Ureter (tissue), 1 donor: Measurements from ENCODE around the gene NRG3. TPM values are rescaled to one million over a fixed set of nuclear protein-coding genes. Genes with fewer than 3 reads are reported as not detected.

ENCODE experiments used
- DNase-seq: peaks from one replicate; pipeline ENCODE4 v3.0.0-alpha.2; 2020; ENCODE audit warnings: low spot score
- total RNA-seq: library from RNA; stranded (reverse); gene quantifications from one replicate; pipeline ENCODE4 v1.2.4, GENCODE V29; 2023
- donor health status: DM: yes; HTN: yes; CAD: no.

Gene NRG3
- total RNA-seq, 1 donor from 2014 or later = 0.57 TPM

- no peak for DNase-seq
Measured at GRCh38 chr10:82815680-82816079, 940.7 kb downstream of the NRG3 start.

GRCh38 chr10:82817676-82818422, 942.9 kb downstream of the NRG3 start:
- no peak for DNase-seq

GRCh38 chr10:82821043-82821442, 946.0 kb downstream of the NRG3 start:
- DNase-seq = no peak

DNA sequence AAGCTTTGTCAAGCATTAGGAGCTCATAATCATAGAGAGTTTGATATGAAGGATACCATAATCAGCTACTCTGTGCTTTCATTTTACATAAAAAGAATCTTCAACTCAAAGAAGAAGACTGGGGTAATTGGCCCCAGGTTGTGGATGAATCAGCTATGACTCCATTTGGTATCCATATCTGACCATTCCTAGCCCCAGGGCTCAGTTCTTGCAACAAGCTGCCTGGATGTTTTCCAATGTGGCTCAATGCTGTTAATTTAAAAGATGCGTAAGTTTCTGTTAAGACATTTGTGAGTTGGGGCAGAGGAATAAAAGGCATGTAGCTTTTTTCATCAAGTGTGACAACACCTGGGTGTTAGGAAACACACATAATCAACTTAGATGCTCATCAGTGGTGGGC, 951.1 kb downstream of the NRG3 start:
- DNase-seq = no peak

GRCh38 chr10:82827901-82828300, 952.9 kb downstream of the NRG3 start:
- DNase-seq = no peak

- no peak for DNase-seq
Measured at GRCh38 chr10:82847242-82847641, 972.2 kb downstream of the NRG3 start.

DNA sequence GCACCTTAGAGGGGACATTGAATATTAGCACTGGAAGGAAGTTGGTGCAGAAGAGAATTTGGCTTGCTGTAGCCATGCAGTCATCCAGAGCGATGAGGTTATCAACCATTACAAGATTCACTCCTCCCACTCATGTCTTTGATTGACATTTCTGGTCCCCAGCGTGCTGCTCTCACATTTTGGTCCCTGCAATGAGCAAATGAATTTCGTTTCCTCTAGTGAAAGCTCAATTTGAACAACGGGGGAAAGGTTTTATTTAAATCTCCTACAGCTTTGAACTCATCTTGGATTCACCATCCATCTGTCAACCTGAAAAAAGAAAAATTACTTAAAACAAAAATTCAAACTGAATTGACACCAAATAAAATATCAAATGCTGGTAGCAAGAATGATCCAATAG, 975.2 kb downstream of the NRG3 start:
- DNase-seq = no peak

GRCh38 chr10:82856957-82857613, 982.1 kb downstream of the NRG3 start:
- no peak for DNase-seq

- DNase-seq = no peak
Measured at GRCh38 chr10:82861889-82862288, 986.9 kb downstream of the NRG3 start.

DNA sequence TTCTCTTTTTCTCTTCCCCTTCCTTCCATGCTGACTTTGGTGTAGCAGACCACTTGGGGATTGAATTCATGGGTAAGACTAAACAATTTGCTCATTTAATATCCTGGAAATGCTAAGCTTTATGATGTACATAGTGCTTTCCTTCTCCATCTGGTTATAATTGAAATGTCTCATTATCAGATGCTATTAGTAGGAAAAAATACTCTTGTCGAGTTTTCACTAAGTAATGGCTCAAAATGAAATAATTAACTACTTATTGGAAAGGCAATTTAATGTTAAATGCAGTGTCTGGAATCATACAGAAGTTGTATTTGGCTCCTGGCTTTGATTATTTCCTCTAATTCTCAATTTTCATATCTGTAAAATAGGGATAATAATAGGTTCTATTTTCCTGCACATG, 990.4 kb downstream of the NRG3 start:
- no peak for DNase-seq

DNA sequence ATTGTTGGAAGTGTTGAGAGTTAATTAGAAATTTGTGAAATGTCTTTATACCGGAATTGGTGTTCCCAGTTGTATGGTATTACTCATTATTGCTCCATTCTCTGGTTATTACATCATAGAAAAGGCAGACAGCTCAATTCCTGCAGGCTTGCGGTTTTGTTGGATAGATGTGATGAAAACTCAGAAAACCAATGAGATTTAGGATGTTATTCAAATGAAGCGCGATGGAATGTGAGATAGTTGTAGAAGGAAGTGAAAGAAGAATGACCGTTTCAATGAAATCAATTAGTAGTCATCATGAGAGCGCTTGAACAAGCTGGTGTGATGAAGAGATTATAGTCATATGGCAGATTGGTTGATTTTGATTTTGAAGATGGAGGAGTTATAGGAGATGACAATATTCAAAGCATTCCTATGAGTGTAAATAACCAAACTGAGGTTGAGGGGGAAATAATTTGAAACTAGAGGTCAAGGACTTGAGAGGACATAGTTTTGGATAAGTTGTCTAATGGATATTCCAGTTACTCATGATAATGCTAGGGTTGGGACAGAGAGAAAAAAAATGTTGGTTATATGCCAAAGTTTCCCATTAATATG, 991.5 kb downstream of the NRG3 start:
- DNase-seq = no peak

DNA sequence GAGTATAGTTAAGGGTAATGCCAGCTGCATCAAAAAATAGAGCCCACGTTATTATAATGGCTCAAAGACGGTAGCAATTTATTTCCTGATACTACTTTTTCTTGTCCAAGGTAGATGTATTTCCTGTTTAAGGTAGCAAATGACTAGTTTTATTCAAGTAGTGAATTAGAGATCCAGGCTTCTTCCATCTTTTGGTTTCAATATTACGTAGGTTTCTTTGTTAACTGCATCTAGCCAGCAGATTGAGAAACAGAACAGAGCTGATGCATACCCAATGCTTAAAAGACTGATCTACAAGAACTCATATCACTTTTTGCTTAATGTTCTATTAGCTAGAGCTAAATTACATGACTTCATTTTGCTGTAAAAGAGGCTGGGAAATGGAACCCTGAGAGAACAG, 992.1 kb downstream of the NRG3 start:
- no peak for DNase-seq

DNA sequence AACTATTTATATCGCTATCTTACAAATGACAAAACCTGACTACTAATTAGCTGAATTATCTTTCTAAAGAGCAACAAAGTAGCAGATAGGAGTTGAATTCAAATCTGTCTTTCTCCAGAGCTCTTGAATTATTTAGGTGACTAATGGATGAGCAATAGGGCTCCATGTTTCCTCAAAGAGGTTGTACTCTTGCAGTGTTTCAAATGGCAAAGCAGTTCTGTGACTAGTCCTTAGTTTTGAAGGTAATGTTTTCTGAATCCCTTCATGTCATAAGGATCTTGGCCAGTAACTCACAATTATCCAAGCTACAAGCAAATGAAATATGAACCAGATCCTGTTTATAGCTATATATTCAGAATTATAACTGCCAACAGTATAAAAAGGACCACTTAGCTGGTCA, 999.7 kb downstream of the NRG3 start:
- no peak for DNase-seq

GRCh38 chr10:82880776-82881290, 1005.8 kb downstream of the NRG3 start:
- DNase-seq = no peak

- no peak for DNase-seq
Measured at GRCh38 chr10:82882722-82883121, 1007.7 kb downstream of the NRG3 start.

GRCh38 chr10:82883603-82884002, 1008.6 kb downstream of the NRG3 start:
- DNase-seq = no peak

DNA sequence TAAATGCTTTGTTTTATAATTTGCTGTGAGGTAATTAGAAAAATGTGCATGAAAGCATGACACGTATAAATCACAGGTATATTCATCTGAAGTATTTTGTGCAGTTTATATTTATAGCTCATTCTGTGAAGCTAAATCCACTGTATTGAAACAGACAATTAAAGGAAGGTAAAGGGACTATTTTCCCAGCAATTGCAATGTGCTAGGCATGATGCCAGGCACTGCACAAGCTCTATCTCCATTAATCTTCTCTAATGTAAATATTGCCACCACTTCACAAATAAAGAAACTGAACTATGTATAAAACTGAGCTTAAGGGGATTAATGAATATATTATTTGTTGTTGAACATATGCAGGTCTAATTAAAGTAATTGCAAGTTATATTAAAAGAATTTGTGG, 1012.5 kb downstream of the NRG3 start:
- DNase-seq = no peak

- DNase-seq = no peak
Measured at GRCh38 chr10:82888809-82889455, 1013.9 kb downstream of the NRG3 start.

DNA sequence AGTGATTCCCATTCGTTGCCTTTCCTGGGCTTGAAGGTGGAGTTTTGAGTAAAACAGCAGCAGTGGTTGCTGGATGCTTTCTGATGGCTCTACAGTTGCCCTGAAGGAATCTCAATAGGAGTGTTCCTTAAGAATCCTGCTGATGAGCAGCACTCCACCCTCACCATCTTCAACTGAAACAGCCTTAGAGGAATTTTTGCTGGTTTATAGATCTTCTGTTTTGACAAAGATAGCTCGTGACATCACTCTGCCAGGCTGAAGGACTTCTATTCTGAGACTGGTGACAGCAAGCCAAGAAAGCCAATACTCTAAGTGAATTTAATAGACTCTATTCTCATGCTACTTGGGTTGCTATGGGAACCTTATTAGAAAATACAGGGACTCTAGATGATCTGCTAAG, 1014.7 kb downstream of the NRG3 start:
- no peak for DNase-seq

GRCh38 chr10:82890573-82890972, 1015.6 kb downstream of the NRG3 start:
- no peak for DNase-seq

DNA sequence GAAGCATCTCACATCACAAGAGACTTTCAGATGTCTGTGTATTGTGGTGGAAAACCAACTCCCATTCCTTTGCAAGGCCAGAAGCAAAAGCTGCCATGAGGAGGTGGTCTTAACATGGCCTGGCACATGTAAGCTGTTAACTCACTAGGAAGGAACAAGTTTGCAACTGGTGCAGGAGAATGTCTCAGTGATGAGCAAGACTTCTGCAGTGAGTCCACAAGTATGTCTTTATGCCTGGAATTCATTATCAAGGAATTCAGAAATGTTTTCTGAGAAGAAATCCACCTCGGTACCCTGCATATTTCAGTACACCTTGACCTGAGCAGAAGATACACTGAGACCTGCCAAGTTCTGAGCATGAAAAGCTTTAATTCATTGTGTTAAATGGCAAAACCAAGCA, 1033.1 kb downstream of the NRG3 start:
- DNase-seq = no peak

- DNase-seq = no peak
Measured at GRCh38 chr10:82908751-82909150, 1033.8 kb downstream of the NRG3 start.
